GM19351 (cell line): Measurements from ENCODE around the gene PAQR4.

Source experiments
- ATAC-seq: cut with Tn5 transposase; IDR thresholded peaks from one replicate; pipeline ENCODE4 v1.9.1; 2021; ENCODE audit warnings: mild to moderate bottlenecking, moderate library complexity; ENCODE audit not compliant: unreplicated experiment

Gene PAQR4

DNA sequence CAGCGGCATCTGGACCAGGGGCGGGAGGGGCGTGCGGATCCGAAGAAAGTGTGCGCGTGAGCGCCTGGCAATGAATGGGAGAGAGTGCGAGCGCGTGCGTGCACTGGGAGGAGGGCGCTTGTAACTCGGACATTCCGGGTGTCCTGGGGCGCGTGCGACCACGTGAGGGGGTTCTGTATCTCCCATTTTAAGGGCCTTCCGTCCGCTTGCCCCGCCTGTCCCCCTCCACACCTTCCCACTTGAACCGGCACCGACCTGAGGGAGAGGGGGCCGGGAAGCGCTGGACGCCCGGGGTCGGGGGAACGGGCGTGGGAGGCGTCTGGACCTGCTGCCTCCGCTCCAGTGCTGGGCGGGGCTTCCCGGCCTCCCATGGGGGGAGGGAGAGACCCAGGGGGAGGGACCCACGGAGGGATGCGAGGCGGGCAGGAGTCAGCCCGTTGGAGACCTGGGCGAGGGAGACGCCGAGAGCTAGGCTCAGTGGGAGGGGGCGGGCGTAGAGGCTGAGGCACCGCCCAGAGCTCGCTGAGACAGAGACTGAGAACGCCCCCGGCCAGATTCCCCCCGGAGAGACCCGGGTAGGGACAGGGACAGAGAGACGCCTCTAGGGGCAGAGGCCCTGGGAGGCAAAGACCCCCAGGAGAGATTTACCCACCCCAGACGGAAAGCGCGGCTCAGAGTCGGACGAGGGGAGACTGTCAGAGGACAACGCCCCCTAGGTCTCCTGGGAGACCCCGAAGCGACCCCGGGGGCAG is 5.2 kb upstream of the PAQR4 start, which contains the start of gene KREMEN2:
Gene KREMEN2 (plus strand): TSS at position 553 of the 752 bp plus-strand sequence. CDS start 246 bp downstream, outside the sequence.
- ATAC-seq, result no peak

DNA sequence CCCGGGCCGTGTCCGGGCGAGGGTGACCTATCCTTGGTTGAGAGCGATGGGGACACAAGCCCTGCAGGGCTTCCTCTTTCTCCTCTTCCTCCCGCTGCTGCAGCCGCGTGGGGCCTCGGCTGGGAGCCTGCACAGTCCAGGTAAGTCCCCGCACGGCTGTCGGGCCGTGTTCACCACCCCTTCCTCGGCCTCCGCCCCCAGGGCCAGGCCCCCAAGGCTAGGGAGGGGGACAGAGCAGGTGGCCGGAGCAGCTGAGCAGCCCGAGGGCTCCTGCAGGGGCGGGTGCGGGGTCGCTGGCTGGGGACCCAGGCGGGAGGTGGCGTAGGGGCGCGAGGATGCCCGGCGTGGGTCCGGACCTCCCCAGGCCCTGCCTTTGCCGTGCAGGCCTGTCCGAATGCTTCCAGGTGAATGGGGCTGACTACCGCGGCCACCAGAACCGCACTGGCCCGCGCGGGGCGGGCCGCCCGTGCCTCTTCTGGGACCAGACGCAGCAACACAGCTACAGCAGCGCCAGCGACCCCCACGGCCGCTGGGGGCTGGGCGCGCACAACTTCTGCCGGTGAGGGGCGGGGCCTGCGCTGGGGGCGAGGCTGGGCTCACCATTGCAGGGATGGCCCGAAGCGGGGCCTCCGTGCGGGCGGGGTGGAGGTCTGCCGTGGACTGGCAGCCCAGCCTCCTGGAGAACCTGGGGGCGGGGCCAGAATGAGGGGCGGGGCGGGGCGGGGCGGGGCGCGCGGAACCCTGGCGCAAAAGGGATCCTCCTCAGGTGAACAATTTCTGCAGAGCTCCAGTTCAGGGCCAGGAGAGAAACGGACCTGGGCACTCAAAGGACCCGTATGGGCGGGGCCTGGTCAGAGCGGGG is 4.4 kb upstream of the PAQR4 start:
- no peak for ATAC-seq

DNA sequence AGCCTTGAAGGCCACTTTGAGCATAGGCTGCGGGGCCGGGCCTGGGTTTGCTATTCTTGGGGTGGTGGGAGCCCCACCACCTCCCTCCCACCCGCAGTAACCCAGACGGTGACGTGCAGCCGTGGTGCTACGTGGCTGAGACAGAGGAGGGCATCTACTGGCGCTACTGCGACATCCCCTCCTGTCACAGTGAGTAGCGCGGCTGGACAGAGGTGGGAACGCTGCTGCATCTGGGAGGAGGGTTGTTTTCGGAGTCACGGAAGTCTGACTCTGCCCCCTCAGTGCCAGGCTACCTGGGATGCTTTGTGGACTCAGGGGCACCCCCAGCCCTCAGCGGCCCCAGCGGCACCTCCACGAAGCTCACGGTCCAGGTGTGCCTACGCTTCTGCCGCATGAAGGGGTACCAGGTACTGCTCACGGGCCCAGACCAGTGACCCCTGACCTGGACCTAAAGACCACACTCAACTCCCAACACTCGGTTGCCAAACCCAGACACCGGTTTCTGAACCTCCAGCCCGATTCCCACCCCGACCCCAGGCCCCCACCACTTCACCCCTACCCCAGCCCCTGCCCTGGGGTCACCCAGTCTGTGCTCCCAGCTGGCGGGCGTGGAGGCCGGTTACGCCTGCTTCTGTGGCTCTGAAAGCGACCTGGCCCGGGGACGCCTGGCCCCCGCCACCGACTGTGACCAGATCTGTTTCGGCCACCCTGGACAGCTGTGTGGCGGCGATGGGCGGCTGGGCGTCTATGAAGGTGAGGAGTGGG is 2.9 kb upstream of the PAQR4 start:
- ATAC-seq, result no peak

DNA sequence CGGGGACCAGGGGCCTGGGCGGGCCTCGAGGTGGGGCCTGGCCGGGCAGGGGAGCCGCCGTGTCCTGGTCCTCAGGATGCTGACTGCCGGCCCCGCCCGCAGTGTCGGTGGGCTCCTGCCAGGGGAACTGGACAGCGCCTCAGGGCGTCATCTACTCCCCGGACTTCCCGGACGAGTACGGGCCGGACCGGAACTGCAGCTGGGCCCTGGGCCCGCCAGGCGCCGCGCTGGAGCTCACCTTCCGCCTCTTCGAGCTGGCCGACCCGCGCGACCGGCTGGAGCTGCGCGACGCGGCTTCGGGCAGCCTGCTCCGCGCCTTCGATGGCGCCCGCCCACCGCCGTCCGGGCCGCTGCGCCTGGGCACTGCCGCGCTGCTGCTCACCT is 2.3 kb upstream of the PAQR4 start:
- no peak for ATAC-seq

DNA sequence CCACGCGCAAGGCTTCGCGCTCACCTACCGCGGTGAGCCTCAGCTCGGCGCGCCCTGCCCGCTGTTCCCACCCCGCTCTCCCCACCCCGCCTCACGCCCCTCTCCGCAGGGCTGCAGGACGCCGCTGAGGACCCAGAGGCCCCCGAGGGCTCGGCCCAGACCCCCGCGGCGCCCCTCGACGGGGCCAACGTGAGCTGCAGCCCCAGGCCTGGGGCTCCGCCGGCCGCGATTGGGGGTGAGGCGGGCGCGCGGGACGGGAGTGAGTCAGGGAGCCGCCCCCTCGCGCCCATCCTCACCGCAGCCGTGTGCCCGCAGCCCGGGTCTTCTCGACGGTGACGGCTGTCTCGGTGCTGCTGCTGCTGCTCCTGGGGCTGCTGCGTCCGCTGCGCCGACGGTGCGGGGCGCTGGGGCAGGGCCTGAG is 1.9 kb upstream of the PAQR4 start:
- ATAC-seq, result no peak

DNA sequence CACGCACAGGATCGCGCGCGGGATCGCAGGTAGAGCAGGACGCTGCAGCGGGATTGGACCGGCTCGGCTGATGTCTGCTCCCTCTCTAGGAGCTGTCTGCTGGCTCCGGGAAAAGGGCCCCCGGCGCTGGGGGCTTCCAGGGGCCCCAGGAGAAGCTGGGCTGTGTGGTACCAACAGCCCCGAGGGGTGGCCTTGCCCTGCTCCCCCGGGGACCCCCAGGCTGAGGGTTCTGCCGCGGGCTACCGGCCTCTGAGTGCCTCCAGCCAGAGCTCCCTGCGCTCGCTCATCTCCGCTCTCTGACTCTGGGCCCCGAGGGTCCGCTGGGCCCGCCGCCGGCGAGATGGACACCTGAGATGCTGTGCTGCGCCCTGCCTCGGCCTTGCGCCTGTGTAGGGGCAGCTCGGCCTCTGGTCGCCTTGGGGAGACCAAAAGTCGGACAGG is 1.4 kb upstream of the PAQR4 start:
- ATAC-seq, result no peak

DNA sequence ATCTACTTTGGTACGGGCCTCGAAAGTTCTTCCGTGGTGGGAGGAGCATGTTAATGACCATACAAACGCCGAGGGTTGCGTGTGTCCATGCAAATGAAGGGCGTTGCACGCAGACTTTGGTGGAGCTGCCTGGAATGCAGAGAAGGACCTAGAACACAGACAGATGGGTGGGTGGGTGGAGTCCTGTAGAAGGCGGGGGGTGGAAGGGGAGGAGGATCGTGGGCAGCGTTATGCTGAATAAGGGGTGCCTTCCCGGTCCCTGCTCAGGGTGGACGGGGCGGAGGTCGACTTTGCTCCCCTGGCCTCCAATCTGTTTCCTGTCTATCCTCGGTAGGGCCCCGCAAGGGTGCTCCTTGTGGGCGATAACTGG is 795 bp upstream of the PAQR4 start:
- ATAC-seq, result no peak

DNA sequence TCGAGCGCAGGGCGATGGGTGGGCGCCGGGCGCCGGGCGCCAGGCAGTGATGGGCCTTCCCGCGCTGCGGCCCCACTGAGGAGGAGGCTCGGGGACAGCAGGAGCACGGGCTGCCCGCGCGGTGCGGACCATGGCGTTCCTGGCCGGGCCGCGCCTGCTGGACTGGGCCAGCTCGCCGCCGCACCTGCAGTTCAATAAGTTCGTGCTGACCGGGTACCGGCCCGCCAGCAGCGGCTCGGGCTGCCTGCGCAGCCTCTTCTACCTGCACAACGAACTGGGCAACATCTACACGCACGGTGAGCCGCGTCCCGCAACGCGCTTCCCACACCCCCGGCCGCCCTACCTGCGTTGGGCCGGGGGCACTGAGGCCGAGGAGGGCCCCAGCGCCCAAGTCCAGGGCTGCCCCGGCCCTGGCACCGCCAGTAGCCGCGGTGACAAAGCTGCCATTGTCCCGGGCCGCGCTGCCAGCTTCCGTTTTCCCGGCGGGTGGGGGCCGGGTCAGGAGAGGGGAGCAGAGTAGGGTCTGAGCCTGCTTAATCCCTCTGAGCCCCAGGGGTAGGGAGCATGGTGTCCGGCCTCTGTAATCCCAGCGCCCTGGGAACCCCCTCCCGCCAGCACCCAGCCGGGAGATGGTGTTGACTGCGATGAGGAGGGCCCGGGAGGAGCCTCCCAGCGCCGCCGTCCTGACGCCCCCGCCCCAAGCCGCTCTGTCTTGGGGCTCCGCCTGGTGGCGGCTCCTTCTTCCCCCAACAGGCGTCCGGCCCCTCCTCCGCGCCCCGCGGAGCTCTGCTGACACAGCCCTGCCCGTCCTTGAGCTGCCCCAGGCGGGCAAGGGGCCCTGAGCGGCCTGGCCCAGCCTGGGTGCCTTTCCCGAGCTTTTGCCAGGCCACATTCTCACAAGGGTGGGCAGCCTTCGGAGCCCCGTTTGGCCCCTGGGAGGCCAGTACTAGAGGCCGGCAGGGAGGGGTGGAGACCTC is 685 bp downstream of the PAQR4 start:
- ATAC-seq, result peak; percentile 47

DNA sequence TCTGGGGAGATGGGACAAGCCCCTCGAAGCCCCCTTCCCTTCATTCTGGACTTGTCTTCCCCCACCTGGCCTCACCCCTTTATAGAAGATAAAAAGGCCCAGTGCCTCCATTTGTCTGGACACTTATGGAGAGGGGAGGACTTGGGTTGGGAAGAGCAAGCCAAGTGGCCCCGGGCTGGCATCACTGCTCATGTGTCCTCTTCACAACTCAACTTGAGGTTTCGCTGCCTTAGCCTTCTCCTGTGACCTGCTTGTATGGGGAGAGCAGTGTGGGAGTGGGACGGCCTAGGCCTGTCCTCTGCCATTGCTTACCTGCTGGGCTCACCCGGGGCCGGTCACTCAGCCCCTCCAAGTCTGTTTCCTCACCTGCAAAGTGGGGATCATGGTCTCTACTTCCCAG is 1.4 kb downstream of the PAQR4 start:
- no peak for ATAC-seq

DNA sequence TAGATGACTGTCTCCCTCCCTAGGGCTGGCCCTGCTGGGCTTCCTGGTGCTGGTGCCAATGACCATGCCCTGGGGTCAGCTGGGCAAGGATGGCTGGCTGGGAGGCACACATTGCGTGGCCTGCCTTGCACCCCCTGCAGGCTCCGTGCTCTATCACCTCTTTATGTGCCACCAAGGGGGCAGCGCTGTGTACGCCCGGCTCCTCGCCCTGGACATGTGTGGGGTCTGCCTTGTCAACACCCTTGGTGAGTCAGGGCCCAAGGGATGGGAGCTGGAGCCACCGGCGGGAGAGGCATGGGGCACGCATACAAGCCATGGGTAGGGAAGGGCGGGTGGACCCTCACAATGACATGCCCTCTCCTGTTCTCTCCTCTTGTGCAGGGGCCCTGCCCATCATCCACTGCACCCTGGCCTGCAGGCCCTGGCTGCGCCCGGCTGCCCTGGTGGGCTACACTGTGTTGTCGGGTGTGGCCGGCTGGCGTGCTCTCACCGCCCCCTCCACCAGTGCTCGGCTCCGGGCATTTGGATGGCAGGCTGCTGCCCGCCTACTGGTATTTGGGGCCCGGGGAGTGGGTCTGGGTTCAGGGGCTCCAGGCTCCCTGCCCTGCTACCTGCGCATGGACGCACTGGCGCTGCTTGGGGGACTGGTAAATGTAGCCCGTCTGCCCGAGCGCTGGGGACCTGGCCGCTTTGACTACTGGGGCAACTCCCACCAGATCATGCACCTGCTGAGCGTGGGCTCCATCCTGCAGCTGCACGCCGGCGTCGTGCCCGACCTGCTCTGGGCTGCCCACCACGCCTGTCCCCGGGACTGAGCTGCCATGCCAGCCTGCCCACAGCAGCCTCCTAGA is 2.2 kb downstream of the PAQR4 start:
- ATAC-seq, result no peak

DNA sequence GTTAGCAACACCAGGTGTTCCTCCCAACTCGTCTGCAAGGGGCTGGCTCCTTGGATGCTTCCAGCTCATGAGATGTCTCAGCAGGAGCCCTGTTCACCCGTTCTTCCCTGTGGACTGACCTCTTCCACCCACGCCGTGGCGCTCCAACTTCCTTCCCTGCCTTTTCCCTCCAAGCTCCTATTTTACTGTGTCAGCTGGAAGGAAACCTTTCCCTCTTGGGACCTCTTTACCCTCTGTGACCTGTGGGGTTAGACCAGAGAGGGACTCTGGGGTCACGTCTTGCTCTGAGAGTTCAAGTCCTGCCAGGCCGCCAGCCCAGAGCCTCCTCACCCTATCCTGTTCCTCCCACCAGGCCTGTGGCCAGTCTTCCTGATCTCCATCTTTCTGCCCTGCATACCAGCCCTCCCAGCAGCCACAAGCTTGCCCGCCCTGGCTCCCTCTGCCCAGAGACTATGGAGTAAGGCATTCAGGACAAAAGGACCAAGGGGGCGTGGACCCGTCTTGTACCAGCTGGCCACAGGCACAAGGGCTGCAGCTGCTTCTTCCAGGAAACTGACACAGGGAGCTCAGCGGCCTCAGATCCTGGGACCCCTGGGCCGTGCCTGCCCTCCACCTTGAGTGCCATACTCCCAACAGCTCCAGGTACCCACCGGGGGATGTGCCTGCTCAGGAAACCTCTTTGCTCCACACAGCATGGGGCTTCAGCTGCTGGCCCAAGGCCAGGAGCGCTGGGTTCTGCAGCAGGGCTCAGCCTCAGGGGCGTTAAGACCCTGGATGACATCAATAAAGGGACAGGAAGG is 3.0 kb downstream of the PAQR4 start:
- no peak for ATAC-seq

DNA sequence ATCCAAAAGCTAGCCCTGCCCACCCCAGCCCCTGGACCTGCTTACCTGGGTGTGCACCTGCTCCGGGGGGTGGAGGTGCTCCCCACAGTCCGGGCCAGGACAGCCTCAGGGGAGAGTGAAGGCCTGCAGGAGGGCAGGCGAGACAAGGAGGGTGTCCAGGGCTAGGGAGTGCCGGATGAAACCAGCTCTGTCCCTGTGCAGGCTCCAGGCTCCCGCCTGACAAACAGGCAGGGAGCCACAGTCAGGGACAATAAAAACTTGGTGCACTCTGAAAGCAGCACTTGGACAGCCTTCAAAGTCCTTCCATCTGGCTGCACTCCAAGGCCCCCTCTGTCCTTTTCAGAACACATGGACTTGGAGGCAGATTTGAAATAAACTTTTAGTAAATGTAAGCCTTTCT is 3.9 kb downstream of the PAQR4 start:
- ATAC-seq, result no peak

DNA sequence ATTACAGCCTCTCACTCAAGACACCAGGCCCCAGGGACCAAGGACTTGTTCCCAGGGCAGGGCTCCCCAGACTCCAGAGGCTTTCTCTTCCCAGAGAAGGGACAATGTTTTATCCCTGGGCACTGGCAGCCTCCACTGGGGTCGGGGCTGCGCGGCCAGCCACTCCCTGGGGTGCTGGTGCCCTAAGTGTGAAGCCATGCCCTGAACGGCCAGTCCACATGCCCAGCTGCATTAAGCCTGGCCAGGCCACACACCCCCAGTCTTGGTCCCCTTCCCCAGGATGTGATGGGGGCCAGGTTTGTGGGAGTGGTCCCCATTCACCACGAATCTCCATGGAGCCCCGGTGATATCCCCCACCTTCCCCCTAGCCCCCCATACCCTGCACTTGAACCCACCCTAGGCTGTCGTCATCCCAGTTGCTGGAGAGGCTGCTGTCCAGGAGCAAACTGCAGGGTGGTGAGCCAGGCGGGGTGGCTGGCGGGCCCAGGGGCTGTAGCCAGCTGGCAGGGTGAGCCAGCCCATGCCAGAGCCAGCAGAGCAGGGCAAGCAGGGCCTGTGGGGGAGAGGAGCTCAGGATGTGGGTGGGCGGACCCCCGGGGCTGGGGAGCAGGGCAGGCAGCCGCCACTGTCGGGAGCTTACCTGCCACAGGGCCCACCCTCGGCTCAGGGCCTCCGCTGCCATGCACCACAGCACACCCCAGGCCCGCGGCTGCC is 4.6 kb downstream of the PAQR4 start:
- ATAC-seq, result no peak

DNA sequence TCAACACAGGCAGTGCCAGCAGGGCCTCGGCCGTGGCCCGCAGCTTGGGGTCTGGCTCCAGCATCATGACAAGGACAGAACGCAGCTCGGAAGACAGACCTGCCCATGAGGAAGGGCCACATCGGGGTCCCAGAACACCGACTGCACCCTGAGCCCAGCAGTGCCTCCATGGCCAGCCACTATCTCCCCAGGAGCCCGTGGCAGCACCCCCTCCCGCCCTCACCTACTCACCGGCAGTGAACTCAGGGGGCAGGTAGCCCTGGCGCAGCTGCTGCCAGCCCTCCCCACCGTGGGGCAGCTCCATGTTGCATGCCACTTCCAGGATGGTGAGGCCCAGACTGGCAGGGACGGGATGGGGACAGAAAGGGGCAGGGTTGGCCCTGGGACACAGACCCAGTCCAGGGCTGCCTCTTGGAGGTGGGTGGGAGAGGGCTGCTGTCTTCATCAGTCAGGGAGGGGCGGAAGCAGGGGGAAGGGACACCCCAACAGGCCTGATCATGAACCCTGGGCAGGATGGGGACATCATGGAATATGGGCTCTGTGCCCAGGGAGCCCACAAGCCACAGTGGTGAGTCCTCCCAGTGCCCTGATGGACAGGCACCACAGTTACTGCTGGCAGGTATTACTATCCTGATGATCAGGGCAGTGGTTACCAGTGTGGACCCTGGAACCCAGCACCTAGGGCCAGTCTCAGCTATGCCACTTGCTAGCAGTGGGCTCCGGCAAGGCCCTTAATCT is 5.3 kb downstream of the PAQR4 start:
- ATAC-seq, result no peak

DNA sequence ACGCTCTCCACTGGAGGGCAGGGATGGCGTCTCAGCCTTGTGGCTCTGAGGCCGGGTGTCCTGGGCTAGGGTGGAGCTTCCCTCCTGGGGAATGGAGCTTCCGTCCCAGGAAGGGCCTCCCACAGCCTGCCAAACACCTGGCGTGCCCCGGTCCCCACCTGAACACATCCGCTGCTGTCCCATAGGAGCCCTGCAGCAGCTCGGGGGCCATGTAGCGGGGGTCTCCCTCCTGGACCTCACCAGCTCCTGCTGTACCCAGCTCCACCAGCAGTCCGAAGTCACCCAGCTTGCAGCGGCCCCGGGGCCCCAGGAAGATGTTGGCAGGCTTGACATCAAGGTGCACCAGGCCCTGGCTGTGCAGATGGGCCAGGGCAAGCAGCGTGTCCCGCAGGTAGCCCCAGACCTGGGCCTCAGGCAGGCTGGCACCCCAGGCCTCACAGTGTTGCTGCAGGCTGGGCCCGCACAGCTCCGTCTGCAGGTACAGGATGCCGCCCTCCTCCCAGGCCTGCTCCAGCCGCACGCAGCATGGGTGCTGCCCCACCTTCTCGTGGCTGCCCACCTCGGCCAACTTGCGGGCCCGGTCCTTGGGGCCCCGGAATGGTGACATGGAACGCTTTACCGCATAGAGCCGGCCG is 6.1 kb downstream of the PAQR4 start:
- ATAC-seq, result no peak

DNA sequence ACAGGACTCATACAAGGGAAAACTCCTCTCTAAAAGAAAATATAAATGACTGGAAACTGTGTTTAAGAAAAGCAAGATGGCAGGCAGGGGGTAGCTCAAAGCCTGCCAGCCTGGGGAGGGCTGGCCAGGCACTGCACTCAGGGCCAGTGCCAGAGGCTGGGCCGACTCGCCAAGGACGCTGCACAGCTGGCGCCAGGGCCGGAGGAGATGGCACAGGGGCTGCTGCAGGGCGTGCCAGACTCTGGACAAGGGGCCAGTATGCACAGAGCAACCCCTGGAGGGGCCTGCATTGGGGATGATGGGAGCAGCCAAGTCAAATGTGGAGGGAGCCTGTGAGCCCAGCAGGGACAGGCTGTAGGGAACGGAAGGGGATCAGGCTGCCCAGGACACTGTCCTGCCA is 7.1 kb downstream of the PAQR4 start:
- ATAC-seq, result no peak

DNA sequence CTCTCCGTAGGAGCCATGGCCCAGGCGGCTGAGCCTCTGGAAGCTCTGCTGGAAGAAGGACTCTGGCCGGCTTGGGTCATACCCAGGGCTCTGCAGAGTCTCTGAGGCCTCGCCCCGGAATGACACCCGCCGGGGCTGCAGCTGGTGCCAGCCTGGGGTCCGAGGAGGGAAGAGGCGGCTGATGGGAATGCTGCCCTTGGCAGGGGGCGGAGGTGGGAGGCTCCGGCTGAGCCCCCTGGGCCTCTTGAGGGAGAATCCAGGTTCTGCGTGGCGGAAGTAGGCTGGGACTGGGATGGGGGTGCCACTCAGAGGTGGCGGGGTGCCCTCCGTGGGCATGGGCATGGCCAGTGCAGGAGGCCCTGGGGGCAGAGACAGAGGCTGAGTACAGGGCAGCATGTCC is 7.5 kb downstream of the PAQR4 start:
- no peak for ATAC-seq
